ENCODE results near the gene MIEF1.

Gene MIEF1

DNA sequence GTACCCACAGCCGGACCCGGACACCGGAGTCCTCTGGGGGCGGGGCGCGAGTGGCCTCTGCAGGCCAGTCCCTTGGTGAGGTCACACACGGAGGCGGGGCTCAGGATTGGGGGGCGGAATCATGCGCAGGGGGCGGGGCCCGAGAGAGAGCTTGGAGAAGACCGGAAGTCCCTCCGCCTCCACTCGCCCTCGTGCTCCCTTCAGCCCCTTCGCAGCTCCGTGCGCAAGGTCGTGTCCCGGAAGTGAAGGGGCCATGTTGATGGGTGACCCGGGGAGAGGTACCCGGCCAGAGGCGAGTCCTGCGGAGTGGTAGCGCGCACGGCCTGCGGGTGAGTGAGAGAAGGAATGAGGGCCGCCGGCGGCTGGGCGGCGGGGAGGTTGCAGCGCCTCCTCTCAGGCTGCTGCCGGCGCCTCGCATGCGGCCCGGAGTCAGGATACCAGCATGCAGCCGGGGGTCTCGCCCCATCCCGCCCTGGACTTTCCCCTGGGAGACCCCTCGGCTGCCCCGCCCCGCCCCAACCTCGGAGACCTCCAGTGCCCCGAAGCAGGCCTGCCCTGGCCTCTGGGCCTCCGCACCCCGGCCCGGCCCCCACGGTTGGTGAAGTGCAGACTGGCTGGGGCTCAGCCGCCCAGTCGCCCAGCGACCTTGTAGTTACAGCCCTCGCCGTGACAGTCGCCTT, at the start of gene MIEF1:
TSS of gene MIEF1 (plus strand) at position 182 of the 680 bp plus-strand sequence. CDS start 9,005 bp downstream, outside the sequence.
- peak; percentile 97 for DNase-seq

DNA sequence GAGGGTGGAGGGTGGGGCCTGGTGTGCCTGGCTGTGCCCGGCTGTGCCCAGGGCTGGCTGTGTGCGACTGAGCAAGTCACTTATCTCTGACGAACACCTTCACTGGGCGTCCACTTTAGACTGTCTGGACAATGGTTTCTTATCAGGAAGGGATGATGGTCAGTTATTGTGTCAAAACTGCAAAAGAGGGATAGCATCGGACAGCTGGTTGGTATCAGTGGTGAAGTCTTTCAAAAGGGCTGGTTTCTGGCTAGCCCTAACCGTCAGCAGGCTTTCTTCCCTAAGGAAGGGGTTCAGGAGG, 49.4 kb upstream of the MIEF1 start:
- DNase-seq: no peak

DNA sequence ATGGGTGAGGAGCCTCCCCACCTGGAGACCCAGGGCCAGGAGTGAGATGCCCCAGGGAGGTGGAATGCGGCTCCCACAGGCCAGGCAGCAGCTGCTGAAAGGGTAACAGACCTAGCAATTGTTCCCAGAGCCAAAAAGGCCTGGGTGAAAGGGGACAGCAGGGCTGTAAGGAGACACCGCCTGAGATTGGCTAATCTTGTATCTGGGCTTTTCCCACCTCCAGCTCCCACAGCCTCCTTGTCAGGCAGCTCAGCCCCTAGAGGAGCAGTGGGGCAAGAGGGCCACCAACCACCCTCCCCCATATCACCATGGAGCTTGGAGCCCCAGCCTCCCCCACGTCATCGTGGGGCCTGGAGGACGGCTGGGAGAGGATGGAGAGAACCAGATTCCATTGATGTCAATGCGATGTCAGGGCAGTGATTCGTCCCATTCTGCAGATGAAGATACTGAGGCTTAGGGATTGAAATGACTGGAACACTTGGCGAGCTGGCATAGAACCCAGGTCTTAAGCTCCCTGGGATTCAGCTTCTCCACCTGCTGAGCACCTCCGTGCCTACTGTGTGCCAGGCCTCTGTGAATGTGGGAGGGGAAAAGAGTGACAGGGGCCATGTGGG, 48.2 kb upstream of the MIEF1 start:
- no peak for DNase-seq

DNA sequence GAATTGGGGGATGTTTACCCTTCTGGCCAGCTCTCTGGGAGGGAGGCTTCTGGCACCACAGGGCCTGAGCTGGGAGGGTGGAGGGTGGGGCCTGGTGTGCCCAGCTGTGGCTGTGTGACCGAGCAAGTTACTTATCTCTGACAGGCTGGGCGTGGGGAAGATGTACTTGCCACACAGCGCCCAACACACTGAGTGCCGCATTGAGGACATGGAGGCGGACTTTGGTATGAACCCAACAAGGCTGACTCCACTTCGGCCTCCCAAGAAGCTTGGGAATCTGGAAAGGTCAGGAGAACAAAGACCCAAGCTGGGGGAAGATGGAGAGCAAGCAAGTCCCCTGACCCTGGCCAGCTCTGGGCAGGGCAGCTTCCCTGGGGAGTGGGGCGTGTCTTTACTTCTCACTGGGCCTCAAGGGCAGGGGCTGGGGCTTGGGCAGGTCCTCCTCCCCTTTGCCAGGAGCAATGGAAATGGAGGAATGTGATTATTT, 47.7 kb upstream of the MIEF1 start:
- DNase-seq: no peak

DNA sequence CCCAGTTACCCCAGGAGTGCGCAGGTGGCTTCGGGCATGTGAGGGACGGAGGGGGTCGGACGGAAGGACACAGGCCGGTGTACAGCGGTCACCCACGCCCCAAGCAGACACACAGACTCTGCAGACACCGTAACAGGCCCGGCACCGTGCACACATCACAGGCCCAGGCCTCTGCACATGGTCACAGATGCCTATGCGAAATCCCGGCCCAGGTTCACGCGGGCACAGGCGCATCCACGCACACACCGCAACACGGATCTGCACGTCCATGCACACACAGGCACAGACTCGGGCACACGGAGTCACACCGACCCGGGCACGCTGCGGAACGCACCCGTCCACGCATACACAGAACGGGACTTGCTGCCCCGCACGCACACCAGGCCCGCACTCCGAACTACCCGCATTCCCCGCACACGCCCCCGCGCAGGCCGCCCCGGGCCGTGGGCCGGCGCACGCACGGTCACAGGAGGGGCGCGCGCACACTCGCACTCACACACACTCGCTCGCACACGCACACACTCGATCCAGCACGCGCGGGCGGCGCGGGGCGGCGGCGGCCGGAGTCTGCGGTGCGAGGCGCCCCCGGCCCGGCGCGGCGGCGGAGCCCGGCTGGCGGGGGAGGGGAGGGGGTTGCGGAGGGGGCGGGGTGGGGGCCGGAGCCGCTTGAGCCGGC, 45.4 kb upstream of the MIEF1 start, which contains the start of gene MGAT3:
TSS of gene MGAT3 (plus strand) at position 491 of the 676 bp plus-strand sequence. CDS start 30,336 bp downstream, outside the sequence.
- no peak for DNase-seq

DNA sequence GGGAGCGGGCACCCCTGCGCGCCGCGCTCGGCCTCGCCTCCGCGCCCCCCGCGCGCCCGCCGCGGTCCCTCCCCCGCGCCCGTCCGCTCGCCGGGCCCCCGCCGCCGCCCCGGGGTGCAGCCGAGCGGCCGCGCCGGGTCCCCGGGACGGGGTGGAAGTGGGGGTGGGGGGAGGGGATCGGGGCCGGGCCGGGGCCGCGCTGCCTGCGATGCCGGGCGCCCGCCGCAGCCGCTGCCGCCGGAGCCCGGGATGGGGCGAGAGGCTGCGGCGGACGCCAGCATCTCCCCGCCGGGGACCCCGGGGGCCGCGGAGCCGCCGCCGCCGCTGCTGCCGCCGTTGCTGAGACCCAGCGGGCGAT, 44.9 kb upstream of the MIEF1 start:
- no peak for DNase-seq

DNA sequence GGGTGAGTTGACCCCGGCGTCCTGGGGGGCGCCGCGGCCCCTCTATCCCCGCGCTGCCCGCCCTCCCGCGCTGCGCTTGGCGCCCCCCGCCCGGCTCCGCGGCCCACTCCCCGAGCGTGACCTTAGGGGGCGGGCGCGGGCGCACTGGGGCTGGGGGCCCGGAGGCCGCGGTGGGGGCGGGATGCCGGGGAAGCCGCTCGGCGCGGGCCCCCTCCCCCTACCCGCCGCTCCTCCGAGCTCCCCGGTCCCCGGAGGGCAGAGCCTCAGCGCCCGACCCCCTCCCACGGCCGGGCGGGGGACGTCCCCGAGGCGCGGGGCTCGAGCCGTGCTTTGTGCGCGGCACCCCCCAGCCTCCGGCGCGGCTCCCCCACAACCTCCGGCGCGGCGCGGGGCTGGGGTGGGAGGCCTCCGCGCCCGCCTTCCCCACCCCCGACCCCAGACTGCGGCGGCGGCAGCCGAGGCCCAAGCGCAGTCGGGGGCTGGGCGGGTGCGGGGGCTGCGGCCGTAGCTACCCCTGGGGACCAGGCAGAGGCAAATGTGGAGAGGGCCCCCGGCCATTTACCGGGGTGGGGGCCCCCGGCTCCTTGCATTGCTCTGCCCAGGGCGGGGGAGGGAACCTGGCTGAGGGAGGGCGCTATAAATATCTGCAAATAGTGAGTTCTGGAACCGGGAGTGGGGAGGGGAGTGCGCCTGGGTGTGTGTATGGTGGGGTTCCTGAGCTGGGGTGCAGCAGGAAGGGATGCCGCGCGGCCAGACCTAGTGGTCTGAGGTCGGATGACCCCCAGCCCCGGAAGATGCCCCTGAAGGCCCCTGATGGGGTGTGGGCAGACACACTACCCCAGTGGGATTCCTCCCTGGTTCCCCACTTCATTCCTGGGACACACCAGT, 44.3 kb upstream of the MIEF1 start:
- DNase-seq: no peak

DNA sequence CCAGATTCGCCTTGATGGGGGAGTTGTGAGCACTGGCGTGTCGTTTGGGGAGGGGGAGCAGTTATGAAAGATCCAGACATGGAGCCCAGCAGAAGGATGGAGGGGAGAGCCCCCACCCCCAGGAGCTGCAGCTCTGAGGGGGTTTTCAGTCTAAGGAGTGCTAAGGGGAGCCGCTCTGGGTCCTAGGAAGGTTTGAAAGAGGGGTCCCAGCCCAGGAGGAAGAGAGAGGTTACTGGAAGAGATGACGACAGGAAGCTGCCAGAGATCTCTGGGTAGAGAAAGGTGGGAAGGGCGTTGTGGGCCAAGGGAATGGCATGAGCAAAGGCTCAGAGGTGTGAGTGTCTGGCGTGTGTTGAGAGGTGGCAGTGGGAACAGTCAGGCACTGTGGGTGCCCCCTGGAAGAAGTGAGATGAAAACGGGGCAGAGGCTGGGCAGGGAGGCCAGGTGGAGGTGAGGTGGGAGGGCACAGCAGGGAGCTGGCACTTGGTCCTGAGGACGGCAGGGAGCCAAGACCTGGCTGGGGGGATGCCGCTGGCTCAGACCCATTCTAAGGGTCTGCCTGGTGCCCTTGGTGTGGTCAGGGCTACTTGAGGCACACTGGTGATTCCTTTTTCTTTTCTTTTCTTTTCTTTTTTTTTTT, 43.5 kb upstream of the MIEF1 start:
- DNase-seq: no peak

DNA sequence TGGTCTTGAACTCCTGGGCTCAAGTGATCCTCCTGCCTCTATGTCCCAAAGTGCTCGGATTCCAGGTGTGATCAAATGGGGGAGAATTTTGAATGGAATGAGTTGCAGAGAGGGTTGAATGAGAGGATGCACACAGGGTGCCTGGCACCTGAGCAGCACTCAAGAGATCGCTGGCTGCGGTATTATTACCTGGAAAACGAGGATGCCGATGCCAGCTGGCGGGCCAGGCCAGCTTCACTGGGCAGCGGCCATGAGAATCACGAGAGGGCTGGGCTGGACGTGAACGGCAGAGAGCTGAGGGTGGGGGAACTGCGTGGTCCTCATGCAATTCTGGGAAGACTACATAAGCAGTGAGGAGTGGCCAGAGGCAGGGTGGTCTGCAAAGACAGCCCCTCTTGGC, 42.4 kb upstream of the MIEF1 start:
- no peak for DNase-seq

DNA sequence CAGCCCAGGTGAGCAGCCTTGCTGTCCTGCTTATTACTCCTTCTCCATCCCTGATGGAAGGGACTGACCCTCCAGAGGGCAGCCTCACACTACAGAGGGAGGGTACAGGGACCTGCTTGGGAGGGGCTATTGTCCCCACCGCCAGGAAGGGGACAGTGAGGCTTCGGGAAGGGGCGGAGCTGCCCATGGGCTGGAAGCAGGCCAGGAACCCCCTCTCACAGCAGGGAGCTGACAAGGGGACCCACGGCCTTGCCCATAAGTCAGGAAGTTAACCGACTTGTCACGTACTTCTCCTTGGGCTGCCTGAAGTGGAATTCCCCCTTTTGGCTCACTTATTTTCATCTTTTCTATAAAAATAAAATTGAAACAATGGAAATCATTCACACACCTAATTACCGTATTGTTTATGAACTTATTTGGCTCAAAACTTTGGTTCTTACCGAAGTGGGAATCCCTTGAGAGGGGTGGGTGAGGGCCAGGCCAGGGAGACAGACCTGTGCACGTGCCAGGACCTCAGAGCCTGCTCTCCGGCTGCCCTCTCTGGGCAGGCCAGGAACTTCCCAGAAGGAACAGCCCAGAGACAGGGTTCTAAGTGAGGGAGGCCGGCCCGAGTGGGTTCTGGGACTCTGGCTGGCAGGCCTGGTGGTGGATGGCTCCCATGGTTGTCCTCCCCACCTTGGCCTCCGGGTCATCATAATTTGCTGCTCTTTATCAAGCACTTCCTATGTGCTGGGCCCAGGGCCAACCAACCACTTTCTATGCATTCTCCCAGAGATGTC, 39.5 kb upstream of the MIEF1 start:
- no peak for DNase-seq

DNA sequence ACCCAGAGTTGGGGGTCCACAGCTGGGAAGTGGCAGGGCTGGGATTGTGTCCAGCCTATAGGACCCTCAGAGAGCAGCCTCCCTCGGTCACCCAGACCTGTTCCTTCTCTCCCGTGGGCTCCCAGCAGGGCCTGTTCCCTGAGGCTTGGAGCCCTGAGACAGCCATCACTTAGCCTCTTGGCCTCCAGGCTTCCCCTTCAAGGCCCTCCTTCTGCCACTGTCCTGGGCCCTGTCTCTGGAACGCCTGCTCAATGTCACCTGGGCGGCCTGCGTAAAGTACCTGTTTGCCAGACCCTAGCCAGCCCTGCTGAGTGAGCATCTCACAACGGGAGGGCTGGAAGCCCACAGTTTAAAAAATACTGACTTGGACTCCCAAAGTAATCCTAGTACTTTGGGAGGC, 38.8 kb upstream of the MIEF1 start:
- DNase-seq: no peak

DNA sequence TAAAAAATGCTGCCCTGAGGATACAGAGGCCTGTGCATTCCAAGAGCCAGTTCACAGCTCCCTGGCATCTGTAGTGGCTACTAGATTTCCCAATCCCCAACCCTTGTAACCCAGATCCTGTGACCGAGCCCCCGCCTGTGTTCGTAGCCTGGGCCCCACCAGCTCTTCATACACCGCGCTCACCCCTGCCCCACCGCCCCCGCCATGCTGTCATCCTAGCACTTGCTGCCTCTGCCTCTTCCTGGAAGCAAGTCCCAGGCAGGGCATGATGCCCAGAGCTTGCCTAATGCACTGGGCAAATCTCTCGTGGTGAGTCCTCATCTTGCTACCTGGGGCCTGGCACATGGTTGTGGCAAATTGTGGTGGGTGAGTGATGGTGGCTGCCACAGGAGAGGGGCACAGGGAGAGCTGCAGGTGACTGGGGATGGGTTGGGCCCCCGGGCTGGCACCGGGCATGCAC, 38.1 kb upstream of the MIEF1 start:
- no peak for DNase-seq

DNA sequence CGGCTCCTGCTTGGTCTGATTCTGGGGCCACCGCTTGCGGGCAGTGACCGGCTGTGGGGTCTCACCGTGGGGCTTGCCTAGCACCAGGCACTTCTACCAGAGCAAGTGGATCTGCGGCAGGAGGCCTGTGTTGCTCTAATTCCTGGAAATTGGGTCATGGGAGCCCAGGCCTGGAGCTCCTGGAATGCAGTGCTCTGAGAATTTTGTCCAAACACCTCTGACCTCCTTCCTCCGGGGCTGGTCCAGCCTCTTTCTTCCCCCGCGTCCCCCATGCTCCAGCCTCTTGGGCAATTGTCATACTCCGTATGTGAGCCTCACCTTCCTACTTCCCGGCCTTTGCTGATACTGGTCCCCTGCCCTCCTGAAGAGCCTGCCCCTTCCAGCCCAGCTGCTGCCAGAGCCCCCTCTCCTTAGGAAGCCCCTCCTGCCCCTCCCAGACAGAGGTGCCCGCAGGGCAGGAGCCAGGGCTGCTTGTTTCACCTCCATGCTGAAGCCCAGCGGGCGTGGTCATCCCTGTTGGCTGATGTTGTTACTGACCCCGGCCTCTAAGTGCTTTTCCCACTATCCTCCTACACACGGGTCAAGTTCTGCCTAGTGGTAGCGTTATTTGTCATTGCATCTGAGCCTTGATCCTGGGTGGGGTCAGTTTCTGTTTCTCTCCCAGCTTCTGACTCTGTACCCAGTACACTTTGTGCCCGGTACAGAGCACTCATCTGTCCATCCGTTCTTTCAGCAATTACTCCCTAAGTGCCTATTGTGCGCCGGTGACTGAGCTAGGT, 35.7 kb upstream of the MIEF1 start:
- no peak for DNase-seq

DNA sequence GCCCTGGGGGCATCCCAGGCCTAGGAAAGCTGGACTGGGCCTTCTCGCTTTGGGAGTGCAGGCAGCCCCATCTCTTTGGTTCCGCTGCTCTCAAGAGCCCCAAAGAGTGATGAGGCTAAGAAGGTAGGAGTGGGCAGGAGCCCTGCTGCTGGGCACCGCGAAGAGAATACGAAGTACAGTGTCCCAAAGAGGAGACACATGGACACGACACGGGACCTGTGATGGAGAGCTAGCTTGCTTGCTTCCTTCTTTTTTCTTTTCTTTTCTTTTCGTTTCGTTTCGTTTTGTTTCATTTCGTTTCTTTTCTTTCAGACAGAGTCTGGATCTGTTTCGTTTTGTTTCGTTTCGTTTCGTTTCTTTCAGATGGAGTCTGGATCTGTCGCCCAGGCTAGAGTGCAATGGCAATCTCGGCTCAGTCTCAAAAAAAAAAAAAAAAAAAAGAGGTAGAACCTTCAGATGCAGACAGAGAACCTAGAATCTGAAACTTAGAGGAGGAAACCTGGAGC, 34.6 kb upstream of the MIEF1 start:
- DNase-seq: no peak

DNA sequence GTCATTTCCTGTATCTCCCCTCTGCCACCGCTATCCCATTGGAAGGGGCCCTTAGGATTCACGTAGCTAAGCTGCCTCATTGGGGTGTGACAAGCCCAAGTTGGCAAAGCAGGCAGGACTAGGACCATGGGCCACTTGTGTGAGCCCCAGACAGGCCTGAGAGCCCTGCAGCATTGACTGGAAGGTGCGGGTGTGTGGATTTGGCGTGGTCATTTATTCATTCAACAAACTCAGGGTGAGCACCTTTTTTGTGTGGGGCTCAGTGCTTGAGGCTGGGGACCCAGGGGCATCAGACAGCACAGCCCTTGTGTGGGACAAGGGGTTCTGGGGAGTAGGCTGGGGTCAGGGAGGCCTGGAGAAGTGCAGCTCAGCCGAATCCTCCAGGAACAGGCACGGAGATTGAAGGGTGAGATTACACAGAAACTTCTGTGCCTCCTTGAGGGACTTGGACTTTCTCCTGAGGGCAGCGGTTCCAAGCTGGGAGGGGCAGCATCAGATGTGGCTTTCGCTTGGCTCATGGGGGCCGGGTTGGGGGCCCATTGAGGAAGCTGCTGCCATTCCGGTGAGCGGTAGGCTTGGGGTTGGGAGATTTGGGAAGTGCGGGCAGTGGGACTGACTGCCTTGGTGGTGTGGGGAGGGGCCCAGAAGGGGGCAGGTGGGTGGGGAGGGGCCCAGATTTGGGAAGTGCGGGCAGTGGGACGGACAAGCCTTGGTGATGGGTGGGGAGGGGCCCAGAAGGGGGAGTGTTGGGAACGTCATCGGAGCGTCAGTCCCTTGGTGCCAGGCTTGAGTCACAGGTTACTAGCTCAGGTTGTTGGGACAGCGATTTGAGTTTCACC, 33.4 kb upstream of the MIEF1 start:
- DNase-seq: no peak

DNA sequence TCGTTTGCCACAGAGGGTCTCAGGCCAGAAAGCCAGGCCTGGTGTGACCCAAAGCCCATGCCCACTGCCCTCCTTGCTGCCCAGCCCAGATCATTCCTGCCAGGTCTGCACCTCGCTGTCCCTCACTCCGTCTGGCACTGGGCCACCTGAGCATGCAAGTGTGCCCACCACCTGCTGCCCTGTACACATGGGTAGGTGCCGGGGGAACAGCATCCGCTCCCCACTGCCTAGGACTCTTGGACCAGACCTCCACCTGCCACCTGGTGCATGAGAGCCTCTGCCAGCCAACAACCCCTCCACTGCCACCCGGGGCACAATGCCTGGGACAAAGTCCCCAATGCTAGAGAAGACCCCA, 32.8 kb upstream of the MIEF1 start:
- DNase-seq: no peak

DNA sequence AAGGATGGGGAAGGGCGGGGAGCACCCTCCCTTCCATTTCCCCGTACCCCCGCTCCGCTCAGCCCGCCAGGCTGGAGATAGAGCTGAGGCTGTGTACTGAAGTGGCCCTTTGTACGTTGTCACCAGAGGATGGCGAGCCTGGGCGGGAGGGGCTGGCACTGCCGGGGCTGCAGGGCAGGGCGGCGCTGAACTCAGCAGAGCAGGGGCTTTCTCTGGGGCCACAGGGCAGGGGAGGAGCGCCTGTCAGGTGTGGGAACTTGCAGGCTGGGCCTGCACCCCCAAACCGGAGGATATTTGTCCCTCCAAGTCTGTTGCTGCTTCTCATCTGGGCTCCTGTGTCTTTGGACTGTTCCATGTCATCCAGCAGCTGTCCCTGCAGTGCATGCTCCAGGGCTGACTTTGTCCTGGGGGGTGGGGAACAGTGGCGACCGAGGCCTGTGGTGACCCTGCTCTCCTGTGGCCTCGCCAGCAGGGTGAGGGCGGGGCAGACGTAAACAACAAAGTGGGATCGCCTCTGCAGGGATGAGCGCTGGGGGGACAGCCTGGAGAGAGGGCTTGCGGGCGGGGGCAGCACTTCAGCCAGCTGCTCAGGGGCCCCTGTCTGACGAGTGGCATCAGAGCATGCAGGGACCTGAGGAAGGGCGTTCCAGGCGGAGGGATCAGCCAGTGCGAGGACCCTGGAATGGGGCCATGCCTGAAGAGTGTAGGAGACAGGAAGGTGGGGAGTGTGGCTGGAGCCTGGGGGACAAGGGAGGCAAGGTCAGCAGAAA, 32.2 kb upstream of the MIEF1 start:
- DNase-seq: no peak

DNA sequence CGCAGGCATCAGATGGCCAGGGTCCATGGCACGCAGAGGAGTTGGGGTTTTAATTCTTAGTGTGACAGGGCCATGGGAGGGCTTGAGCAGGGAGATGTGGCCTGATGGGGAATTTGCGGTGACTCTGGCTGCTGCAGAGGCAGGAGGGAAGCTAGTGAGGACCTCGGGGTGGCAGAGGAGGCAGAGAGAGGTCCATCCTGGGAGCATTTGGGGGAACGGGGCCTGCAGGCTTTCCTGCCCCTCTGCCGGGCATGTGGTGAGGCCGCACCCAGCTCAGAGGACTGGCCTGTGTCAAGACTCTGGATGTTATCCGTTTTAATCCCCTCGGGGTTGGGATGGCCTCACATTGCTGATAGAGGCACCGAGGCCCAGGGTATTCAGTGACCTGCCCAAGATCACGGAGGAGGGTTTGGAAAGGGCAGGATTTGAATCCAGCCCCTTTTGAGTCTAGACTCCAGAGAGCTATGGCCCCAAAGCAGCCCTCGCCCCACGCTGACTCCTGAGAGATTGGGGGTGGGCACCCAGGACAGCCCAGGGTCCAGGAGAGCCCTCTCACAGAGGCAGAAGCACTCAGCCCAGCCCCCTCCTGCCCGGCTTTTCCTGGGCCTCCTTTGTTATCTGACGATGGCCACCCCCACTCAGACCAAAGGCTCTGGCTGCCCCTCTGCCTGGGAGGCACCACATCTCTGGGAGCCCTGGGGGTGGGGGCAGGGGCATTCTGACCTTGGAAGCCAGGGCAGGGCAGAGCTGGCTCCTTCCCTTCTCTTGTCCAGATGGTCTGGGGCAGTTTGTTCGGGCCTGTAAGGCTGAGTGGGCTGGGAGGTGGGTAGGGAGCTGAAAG, 31.4 kb upstream of the MIEF1 start:
- DNase-seq: no peak
